ENCODE results near the gene CROCC2.

CROCC2 gene

DNA sequence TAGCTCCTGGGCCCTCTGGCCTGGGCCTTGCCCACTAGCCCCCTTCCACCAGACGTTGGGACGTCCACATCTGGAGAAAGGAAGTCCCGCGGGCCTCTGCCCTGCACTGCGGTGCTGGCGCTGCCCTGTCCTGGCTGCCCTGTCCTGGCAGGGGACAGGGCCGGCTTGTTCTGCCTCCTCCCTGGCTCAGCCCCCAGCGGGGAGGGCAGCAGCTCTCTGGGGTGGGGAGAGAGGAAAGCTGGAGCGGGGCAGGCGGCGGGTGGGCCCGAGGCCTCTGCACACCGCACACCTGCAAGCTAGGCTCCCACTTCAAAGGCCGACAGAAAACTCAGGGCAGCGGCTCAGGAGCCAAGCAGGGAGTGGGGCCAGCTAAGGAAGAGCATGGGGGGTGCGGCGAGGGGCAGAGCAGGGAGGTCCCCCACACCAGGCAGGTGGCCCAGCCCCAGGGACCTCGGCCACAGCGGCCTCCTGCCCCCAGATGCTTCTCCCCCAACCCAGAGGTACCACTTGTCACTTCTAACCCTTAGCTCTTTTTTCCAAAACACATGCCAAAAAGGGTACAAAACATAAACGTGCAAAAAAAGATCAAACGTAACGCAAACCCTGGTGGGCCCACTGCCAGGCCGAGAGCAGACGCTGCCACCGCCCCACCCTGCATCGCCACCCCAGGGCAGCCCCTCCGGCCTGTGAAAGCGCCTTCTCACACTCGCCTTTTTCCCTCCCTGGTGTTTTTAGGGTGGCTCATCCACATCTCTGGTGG is 105.8 kb downstream of the CROCC2 start:
- no peaks in the 10 kb centered on the region for H3K4me1 ChIP-seq (ENCODE audit: insufficient read depth, low read length)
- H3K9me3 ChIP-seq (ENCODE audit: insufficient read depth, low read length, severe bottlenecking), result no peaks in the 10 kb centered on the region
- H2AFZ ChIP-seq (ENCODE audit: low read depth, low read length), result no peak overlapping the region
- no peak overlapping the region for H3K9ac ChIP-seq (ENCODE audit: low read depth, low read length)
- H4K20me1 ChIP-seq (ENCODE audit: insufficient read depth, low read length), result no peaks in the 10 kb centered on the region
- H3K4me3 ChIP-seq (ENCODE audit: low read depth in 1 of 2, low read length in 2 of 2), result no peak overlapping the region
- DNase-seq (peak; percentile 46), ATAC-seq (ENCODE audit: insufficient read depth, low read depth) (peak; percentile 87)
- TF ChIP-seq, protein P1, sequence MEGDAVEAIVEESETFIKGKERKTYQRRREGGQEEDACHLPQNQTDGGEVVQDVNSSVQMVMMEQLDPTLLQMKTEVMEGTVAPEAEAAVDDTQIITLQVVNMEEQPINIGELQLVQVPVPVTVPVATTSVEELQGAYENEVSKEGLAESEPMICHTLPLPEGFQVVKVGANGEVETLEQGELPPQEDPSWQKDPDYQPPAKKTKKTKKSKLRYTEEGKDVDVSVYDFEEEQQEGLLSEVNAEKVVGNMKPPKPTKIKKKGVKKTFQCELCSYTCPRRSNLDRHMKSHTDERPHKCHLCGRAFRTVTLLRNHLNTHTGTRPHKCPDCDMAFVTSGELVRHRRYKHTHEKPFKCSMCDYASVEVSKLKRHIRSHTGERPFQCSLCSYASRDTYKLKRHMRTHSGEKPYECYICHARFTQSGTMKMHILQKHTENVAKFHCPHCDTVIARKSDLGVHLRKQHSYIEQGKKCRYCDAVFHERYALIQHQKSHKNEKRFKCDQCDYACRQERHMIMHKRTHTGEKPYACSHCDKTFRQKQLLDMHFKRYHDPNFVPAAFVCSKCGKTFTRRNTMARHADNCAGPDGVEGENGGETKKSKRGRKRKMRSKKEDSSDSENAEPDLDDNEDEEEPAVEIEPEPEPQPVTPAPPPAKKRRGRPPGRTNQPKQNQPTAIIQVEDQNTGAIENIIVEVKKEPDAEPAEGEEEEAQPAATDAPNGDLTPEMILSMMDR (IDR thresholded peaks at IDR 0.05; ENCODE audit: borderline replicate concordance, extremely low read depth, low read length, poor library complexity, severe bottlenecking), result no peak
- TF ChIP-seq EZH2 (IDR thresholded peaks at IDR 0.05; ENCODE audit: borderline replicate concordance, low read depth, low read length, severe bottlenecking), result no peak
- H3K27ac ChIP-seq (ENCODE audit: low read length), result no peak overlapping the region
- no peaks in the 10 kb centered on the region for H3K79me2 ChIP-seq (ENCODE audit: insufficient read depth, low read length)
- H3K27me3 ChIP-seq (ENCODE audit: insufficient read depth, low read length, poor library complexity), result peaks cover 11% of the 10 kb centered on the region
- no peaks in the 10 kb centered on the region for H3K36me3 ChIP-seq (ENCODE audit: insufficient read depth, low read length)
- no peak overlapping the region for H3K4me2 ChIP-seq (ENCODE audit: insufficient read depth, low read length)

DNA sequence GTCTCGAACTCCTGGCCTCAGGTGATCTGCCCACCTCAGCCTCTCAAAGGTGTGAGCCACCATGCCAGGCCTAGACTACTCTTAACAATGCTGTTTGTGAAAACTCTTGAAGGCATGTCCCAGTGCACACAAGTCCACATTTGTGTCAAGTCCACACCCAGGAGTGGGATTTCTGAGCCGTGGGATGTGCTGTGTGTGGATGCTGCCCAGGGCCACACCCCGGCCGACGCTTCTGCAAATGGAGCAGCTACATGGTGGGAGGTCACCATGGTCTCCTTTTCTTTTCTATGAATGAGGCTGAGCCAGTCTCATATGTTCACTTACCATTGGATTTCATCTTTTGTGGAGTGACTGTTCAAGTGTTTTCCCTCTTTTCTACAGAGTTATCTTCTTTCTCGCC is 108.1 kb downstream of the CROCC2 start:
- H3K36me3 ChIP-seq (ENCODE audit: insufficient read depth, low read length), result no peaks in the 10 kb centered on the region
- H3K9me3 ChIP-seq (ENCODE audit: insufficient read depth, low read length, severe bottlenecking), result no peaks in the 10 kb centered on the region
- H3K79me2 ChIP-seq (ENCODE audit: insufficient read depth, low read length), result no peaks in the 10 kb centered on the region
- DNase-seq (no peak), ATAC-seq (ENCODE audit: insufficient read depth, low read depth) (no peak)
- no peak overlapping the region for H2AFZ ChIP-seq (ENCODE audit: low read depth, low read length)
- H3K4me3 ChIP-seq (ENCODE audit: low read depth in 1 of 2, low read length in 2 of 2), result no peak overlapping the region
- H4K20me1 ChIP-seq (ENCODE audit: insufficient read depth, low read length), result no peaks in the 10 kb centered on the region
- no peak overlapping the region for H3K27ac ChIP-seq (ENCODE audit: low read length)
- H3K9ac ChIP-seq (ENCODE audit: low read depth, low read length), result no peak overlapping the region
- H3K4me2 ChIP-seq (ENCODE audit: insufficient read depth, low read length), result no peak overlapping the region
- no peak for TF ChIP-seq EZH2 (IDR thresholded peaks at IDR 0.05; ENCODE audit: borderline replicate concordance, low read depth, low read length, severe bottlenecking)
- TF ChIP-seq, protein P1 (IDR thresholded peaks at IDR 0.05; ENCODE audit: borderline replicate concordance, extremely low read depth, low read length, poor library complexity, severe bottlenecking), result no peak
- H3K27me3 ChIP-seq (ENCODE audit: insufficient read depth, low read length, poor library complexity), result peaks cover 11% of the 10 kb centered on the region
- no peaks in the 10 kb centered on the region for H3K4me1 ChIP-seq (ENCODE audit: insufficient read depth, low read length)

DNA sequence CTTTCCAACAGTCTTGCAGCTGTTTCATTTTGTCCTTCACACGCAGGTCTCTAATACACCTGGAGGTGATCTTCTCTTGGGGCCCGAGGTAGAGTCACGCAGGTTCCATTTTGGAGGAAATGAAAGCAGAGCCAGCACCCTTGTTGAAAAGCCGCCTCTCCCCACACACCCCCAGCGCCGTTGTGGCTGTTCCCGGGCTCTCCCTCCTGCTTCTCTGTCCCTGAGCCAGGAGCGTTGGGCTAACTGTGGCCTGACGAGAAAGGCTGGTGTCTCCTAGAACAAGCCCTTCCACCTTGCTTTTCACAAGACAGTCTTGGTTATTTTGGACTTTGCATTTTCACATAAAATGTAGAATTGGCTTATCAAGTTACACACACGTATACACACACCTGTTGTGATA is 108.6 kb downstream of the CROCC2 start:
- Histone ChIP-seq H3K9ac (ENCODE audit: low read depth, low read length) (no peak overlapping the region), H3K9me3 (ENCODE audit: insufficient read depth, low read length, severe bottlenecking) (no peaks in the 10 kb centered on the region), H3K4me2 (ENCODE audit: insufficient read depth, low read length) (no peak overlapping the region), H3K36me3 (ENCODE audit: insufficient read depth, low read length) (no peaks in the 10 kb centered on the region), H3K4me1 (ENCODE audit: insufficient read depth, low read length) (no peaks in the 10 kb centered on the region), H3K4me3 (ENCODE audit: low read depth in 1 of 2, low read length in 2 of 2) (no peak overlapping the region), H3K27ac (ENCODE audit: low read length) (no peak overlapping the region), H3K27me3 (ENCODE audit: insufficient read depth, low read length, poor library complexity) (peaks cover 11% of the 10 kb centered on the region), H2AFZ (ENCODE audit: low read depth, low read length) (no peak overlapping the region), H4K20me1 (ENCODE audit: insufficient read depth, low read length) (no peaks in the 10 kb centered on the region), H3K79me2 (ENCODE audit: insufficient read depth, low read length) (no peaks in the 10 kb centered on the region)
- no peak for TF ChIP-seq EZH2 (IDR thresholded peaks at IDR 0.05; ENCODE audit: borderline replicate concordance, low read depth, low read length, severe bottlenecking)
- TF ChIP-seq, protein P1 (IDR thresholded peaks at IDR 0.05; ENCODE audit: borderline replicate concordance, extremely low read depth, low read length, poor library complexity, severe bottlenecking), result no peak
- ATAC-seq (ENCODE audit: insufficient read depth, low read depth) (no peak), DNase-seq (no peak)

All from DND-41 (cell line).